Measurements from ENCODE around the gene HTR3D.
"Not testable (repeated sequence)": the region's sequence is repeated elsewhere in the genome, so short reads cannot be mapped to it uniquely, and the experiment has no call there.

The HTR3D gene

GRCh38 chr3:184017672-184018423 lies 13.7 kb upstream of the HTR3D start, which contains the start of gene ABCC5:
TSS of gene ABCC5 (minus strand) at chr3:184017884. CDS start at chr3:184014392, 3,492 bp downstream.
- no peaks in the 10 kb centered on the region for H3K9me3 ChIP-seq (ENCODE audit: low read length)
- H3K36me3 ChIP-seq (ENCODE audit: insufficient read depth, low read length): peaks cover 5% of the 10 kb centered on the region
- peak within 1 kb of the TSS; percentile 81 for H3K27ac ChIP-seq (ENCODE audit: low read depth, low read length)
- H3K4me1 ChIP-seq (ENCODE audit: insufficient read depth, low read length): peaks cover 13% of the 10 kb centered on the region
- peak within 1 kb of the TSS; percentile 90 to 98 for H3K4me3 ChIP-seq (ENCODE audit: low read depth in 1 of 2, low read length in 2 of 2)
- H3K9ac ChIP-seq (ENCODE audit: low read length): peak within 1 kb of the TSS; percentile 73
- H3K27me3 ChIP-seq (ENCODE audit: control insufficient read depth in 1 of 2, insufficient read depth in 2 of 2, low read length in 2 of 2): no peaks in the 10 kb centered on the region

GRCh38 chr3:184018424-184018973 lies 13.0 kb upstream of the HTR3D start:
- Histone ChIP-seq H3K4me3 (ENCODE audit: low read depth in 1 of 2, low read length in 2 of 2) (peak overlapping the region; percentile 90 to 98), H3K27ac (ENCODE audit: low read depth, low read length) (peak overlapping the region; percentile 81), H3K9me3 (ENCODE audit: low read length) (no peaks in the 10 kb centered on the region), H3K27me3 (ENCODE audit: control insufficient read depth in 1 of 2, insufficient read depth in 2 of 2, low read length in 2 of 2) (no peaks in the 10 kb centered on the region), H3K36me3 (ENCODE audit: insufficient read depth, low read length) (peaks cover 4% of the 10 kb centered on the region), H3K9ac (ENCODE audit: low read length) (peak overlapping the region; percentile 73), H3K4me1 (ENCODE audit: insufficient read depth, low read length) (peaks cover 13% of the 10 kb centered on the region)

- Histone ChIP-seq H3K4me1 (ENCODE audit: insufficient read depth, low read length) (no peaks in the 10 kb centered on the region), H3K27ac (ENCODE audit: low read depth, low read length) (no peak overlapping the region), H3K9ac (ENCODE audit: low read length) (no peak overlapping the region), H3K4me3 (ENCODE audit: low read depth in 1 of 2, low read length in 2 of 2) (no peak overlapping the region), H3K9me3 (ENCODE audit: low read length) (no peaks in the 10 kb centered on the region), H3K27me3 (ENCODE audit: control insufficient read depth in 1 of 2, insufficient read depth in 2 of 2, low read length in 2 of 2) (no peaks in the 10 kb centered on the region), H3K36me3 (ENCODE audit: insufficient read depth, low read length) (no peaks in the 10 kb centered on the region)
Observed at GRCh38 chr3:184022323-184022722, 9.2 kb upstream of the HTR3D start.

GRCh38 chr3:184025256-184025655 lies 6.3 kb upstream of the HTR3D start:
- not testable (repeated sequence) for H3K27ac ChIP-seq (ENCODE audit: low read depth, low read length); H3K9me3 ChIP-seq (ENCODE audit: low read length); H3K4me3 ChIP-seq (ENCODE audit: low read depth in 1 of 2, low read length in 2 of 2); H3K4me1 ChIP-seq (ENCODE audit: insufficient read depth, low read length); H3K27me3 ChIP-seq (ENCODE audit: control insufficient read depth in 1 of 2, insufficient read depth in 2 of 2, low read length in 2 of 2); H3K9ac ChIP-seq (ENCODE audit: low read length); H3K36me3 ChIP-seq (ENCODE audit: insufficient read depth, low read length)

- H3K9ac ChIP-seq (ENCODE audit: low read length); H3K4me3 ChIP-seq (ENCODE audit: low read depth in 1 of 2, low read length in 2 of 2); H3K27me3 ChIP-seq (ENCODE audit: control insufficient read depth in 1 of 2, insufficient read depth in 2 of 2, low read length in 2 of 2); H3K27ac ChIP-seq (ENCODE audit: low read depth, low read length); H3K36me3 ChIP-seq (ENCODE audit: insufficient read depth, low read length); H3K9me3 ChIP-seq (ENCODE audit: low read length); H3K4me1 ChIP-seq (ENCODE audit: insufficient read depth, low read length): not testable (repeated sequence)
Observed at GRCh38 chr3:184028275-184028890, 3.2 kb upstream of the HTR3D start.

- H3K9me3 ChIP-seq (ENCODE audit: low read length): no peaks in the 10 kb centered on the region
Observed at GRCh38 chr3:184029443-184029842, 2.1 kb upstream of the HTR3D start.

GRCh38 chr3:184030536-184030935 lies 1.0 kb upstream of the HTR3D start:
- Histone ChIP-seq H3K9me3 (ENCODE audit: low read length) (no peaks in the 10 kb centered on the region), H3K4me1 (ENCODE audit: insufficient read depth, low read length) (no peaks in the 10 kb centered on the region), H3K27ac (ENCODE audit: low read depth, low read length) (no peak overlapping the region), H3K36me3 (ENCODE audit: insufficient read depth, low read length) (no peaks in the 10 kb centered on the region), H3K27me3 (ENCODE audit: control insufficient read depth in 1 of 2, insufficient read depth in 2 of 2, low read length in 2 of 2) (no peaks in the 10 kb centered on the region), H3K9ac (ENCODE audit: low read length) (no peak overlapping the region), H3K4me3 (ENCODE audit: low read depth in 1 of 2, low read length in 2 of 2) (no peak overlapping the region)

More at GRCh38 chr3:184029443-184029842, 2.1 kb upstream of the HTR3D start:
- no peaks in the 10 kb centered on the region for H3K27me3 ChIP-seq (ENCODE audit: control insufficient read depth in 1 of 2, insufficient read depth in 2 of 2, low read length in 2 of 2)
- no peak overlapping the region for H3K9ac ChIP-seq (ENCODE audit: low read length)
- no peaks in the 10 kb centered on the region for H3K4me1 ChIP-seq (ENCODE audit: insufficient read depth, low read length)
- H3K4me3 ChIP-seq (ENCODE audit: low read depth in 1 of 2, low read length in 2 of 2): no peak overlapping the region
- no peak overlapping the region for H3K27ac ChIP-seq (ENCODE audit: low read depth, low read length)
- H3K36me3 ChIP-seq (ENCODE audit: insufficient read depth, low read length): no peaks in the 10 kb centered on the region

- H3K4me1 ChIP-seq (ENCODE audit: insufficient read depth, low read length): no peaks in the 10 kb centered on the region
- H3K9ac ChIP-seq (ENCODE audit: low read length): no peak overlapping the region
- H3K27me3 ChIP-seq (ENCODE audit: control insufficient read depth in 1 of 2, insufficient read depth in 2 of 2, low read length in 2 of 2): no peaks in the 10 kb centered on the region
- H3K27ac ChIP-seq (ENCODE audit: low read depth, low read length): no peak overlapping the region
- no peaks in the 10 kb centered on the region for H3K36me3 ChIP-seq (ENCODE audit: insufficient read depth, low read length)
- H3K4me3 ChIP-seq (ENCODE audit: low read depth in 1 of 2, low read length in 2 of 2): no peak overlapping the region
- H3K9me3 ChIP-seq (ENCODE audit: low read length): no peaks in the 10 kb centered on the region
Observed at GRCh38 chr3:184037816-184038215, 6.3 kb downstream of the HTR3D start.

- H3K27ac ChIP-seq (ENCODE audit: low read depth, low read length); H3K9me3 ChIP-seq (ENCODE audit: low read length); H3K4me1 ChIP-seq (ENCODE audit: insufficient read depth, low read length); H3K9ac ChIP-seq (ENCODE audit: low read length); H3K36me3 ChIP-seq (ENCODE audit: insufficient read depth, low read length); H3K27me3 ChIP-seq (ENCODE audit: control insufficient read depth in 1 of 2, insufficient read depth in 2 of 2, low read length in 2 of 2); H3K4me3 ChIP-seq (ENCODE audit: low read depth in 1 of 2, low read length in 2 of 2): not testable (repeated sequence)
Observed at GRCh38 chr3:184038307-184038706, 6.8 kb downstream of the HTR3D start.

- H3K9me3 ChIP-seq (ENCODE audit: low read length): no peaks in the 10 kb centered on the region
- no peak overlapping the region for H3K27ac ChIP-seq (ENCODE audit: low read depth, low read length)
- H3K36me3 ChIP-seq (ENCODE audit: insufficient read depth, low read length): no peaks in the 10 kb centered on the region
- H3K27me3 ChIP-seq (ENCODE audit: control insufficient read depth in 1 of 2, insufficient read depth in 2 of 2, low read length in 2 of 2): no peaks in the 10 kb centered on the region
- no peak overlapping the region for H3K9ac ChIP-seq (ENCODE audit: low read length)
- H3K4me1 ChIP-seq (ENCODE audit: insufficient read depth, low read length): no peaks in the 10 kb centered on the region
- H3K4me3 ChIP-seq (ENCODE audit: low read depth in 1 of 2, low read length in 2 of 2): no peak overlapping the region
Observed at GRCh38 chr3:184039414-184039813, 7.9 kb downstream of the HTR3D start.

- H3K4me1 ChIP-seq (ENCODE audit: insufficient read depth, low read length): no peaks in the 10 kb centered on the region
- no peak overlapping the region for H3K4me3 ChIP-seq (ENCODE audit: low read depth in 1 of 2, low read length in 2 of 2)
- no peaks in the 10 kb centered on the region for H3K27me3 ChIP-seq (ENCODE audit: control insufficient read depth in 1 of 2, insufficient read depth in 2 of 2, low read length in 2 of 2)
Observed at GRCh38 chr3:184040010-184040409, 8.5 kb downstream of the HTR3D start.

More at GRCh38 chr3:184040010-184040409, 8.5 kb downstream of the HTR3D start:
- Histone ChIP-seq H3K36me3 (ENCODE audit: insufficient read depth, low read length) (no peaks in the 10 kb centered on the region), H3K27ac (ENCODE audit: low read depth, low read length) (no peak overlapping the region), H3K9me3 (ENCODE audit: low read length) (no peaks in the 10 kb centered on the region), H3K9ac (ENCODE audit: low read length) (no peak overlapping the region)
